Karpas-422 (cell line): ENCODE data around the gene GRIFIN. TPM values are rescaled to one million over a fixed set of nuclear protein-coding genes. Genes with fewer than 3 reads are reported as not detected.

ENCODE experiments used
- DNase-seq: peaks from one replicate; pipeline ENCODE4 v3.0.0-alpha.2; 2015
- H2AFZ ChIP-seq: fragments of 200-600 bp; sonication (generic); 2 replicates; pipeline ENCODE4 v1.6.1; 2014; ENCODE audit warnings: antibody characterized with exemption, low read length, mixed read lengths
- H3K27ac ChIP-seq: fragments of 200-600 bp; sonication (generic); 2 replicates; pipeline ENCODE4 v1.5.1; 2014; ENCODE audit warnings: mild to moderate bottlenecking, low read length, moderate library complexity
- H3K27me3 ChIP-seq: fragments of 200-600 bp; sonication (generic); 2 replicates; pipeline ENCODE4 v1.6.1; 2014; ENCODE audit warnings: low read length, mixed read lengths
- H3K36me3 ChIP-seq: fragments of 200-600 bp; sonication (generic); 2 replicates; pipeline ENCODE4 v1.6.1; 2014; ENCODE audit warnings: low read length, mixed read lengths; ENCODE audit not compliant: insufficient read depth
- H3K4me1 ChIP-seq: fragments of 200-600 bp; sonication (generic); 2 replicates; pipeline ENCODE4 v1.6.1; 2014; ENCODE audit warnings: mild to moderate bottlenecking, low read length, mixed read lengths
- H3K4me2 ChIP-seq: fragments of 200-600 bp; sonication (generic); 2 replicates; pipeline ENCODE4 v1.6.1; 2014; ENCODE audit warnings: low read length, low read depth, mild to moderate bottlenecking; ENCODE audit not compliant: poor library complexity, severe bottlenecking
- H3K4me3 ChIP-seq: fragments of 200-600 bp; sonication (generic); 2 replicates; pipeline ENCODE4 v1.5.1; 2014; ENCODE audit warnings: mild to moderate bottlenecking, antibody characterized with exemption, low read length, mixed read lengths
- H3K79me2 ChIP-seq: fragments of 200-600 bp; sonication (generic); 2 replicates; pipeline ENCODE4 v1.6.1; 2014; ENCODE audit warnings: mild to moderate bottlenecking, low read length, mixed read lengths
- H3K9ac ChIP-seq: fragments of 200-600 bp; sonication (generic); 2 replicates; pipeline ENCODE4 v1.6.0; 2014; ENCODE audit warnings: low read length
- H3K9me2 ChIP-seq: fragments of 200-600 bp; sonication (generic), shearing (Covaris generic); replicated peaks from 2 replicates; pipeline ENCODE4 v1.6.0; 2014; ENCODE audit warnings: mild to moderate bottlenecking, low read length, moderate library complexity; ENCODE audit not compliant: insufficient read depth
- H3K9me3 ChIP-seq: fragments of 300-700, 200-600 bp; sonication (generic); 2 replicates; pipeline ENCODE4 v1.6.1; 2014; ENCODE audit warnings: low read length, mixed read lengths
- H4K20me1 ChIP-seq: fragments of 200-600 bp; sonication (generic); 2 replicates; pipeline ENCODE4 v1.6.1; 2014; ENCODE audit warnings: mild to moderate bottlenecking, antibody characterized with exemption, low read length, low read depth; ENCODE audit not compliant: insufficient read depth
- total RNA-seq: library from RNA; depleted of rRNA; stranded (reverse); fragments of >200 nt; shearing (Covaris generic); gene quantifications from 2 replicates; pipeline ENCODE4 v1.2.3, GENCODE V29; 2014; ENCODE audit warnings: low replicate concordance; rRNA removed

The GRIFIN gene, protein sequence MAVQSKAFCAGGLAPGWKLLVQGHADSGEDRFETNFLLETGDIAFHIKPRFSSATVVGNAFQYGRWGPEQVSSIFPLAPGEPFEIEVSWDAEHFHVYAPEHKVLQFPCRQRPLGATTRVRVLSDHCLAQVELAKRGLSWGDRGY
- not detected in 2 replicates for total RNA-seq

GRCh38 chr7:2476298-2476697, at the start of gene GRIFIN:
TSS of gene GRIFIN (minus strand) at chr7:2476398. CDS start at chr7:2476383, 15 bp downstream.
- H3K9ac ChIP-seq: no peak within 1 kb of the TSS
- no peak within 1 kb of the TSS for H3K27ac ChIP-seq
- H3K9me3 ChIP-seq: no peaks in the 10 kb centered on the region
- H3K4me3 ChIP-seq: no peak within 1 kb of the TSS
- H3K36me3 ChIP-seq: no peaks in the 10 kb centered on the region
- H3K79me2 ChIP-seq: no peaks in the 10 kb centered on the region
- no peaks in the 10 kb centered on the region for H3K4me1 ChIP-seq
- no peaks in the 10 kb centered on the region for H3K27me3 ChIP-seq
- H3K9me2 ChIP-seq: no peaks in the 10 kb centered on the region
- DNase-seq: no peak
- H2AFZ ChIP-seq: no peak within 1 kb of the TSS
- no peaks in the 10 kb centered on the region for H4K20me1 ChIP-seq
- H3K4me2 ChIP-seq: no peak within 1 kb of the TSS

DNA sequence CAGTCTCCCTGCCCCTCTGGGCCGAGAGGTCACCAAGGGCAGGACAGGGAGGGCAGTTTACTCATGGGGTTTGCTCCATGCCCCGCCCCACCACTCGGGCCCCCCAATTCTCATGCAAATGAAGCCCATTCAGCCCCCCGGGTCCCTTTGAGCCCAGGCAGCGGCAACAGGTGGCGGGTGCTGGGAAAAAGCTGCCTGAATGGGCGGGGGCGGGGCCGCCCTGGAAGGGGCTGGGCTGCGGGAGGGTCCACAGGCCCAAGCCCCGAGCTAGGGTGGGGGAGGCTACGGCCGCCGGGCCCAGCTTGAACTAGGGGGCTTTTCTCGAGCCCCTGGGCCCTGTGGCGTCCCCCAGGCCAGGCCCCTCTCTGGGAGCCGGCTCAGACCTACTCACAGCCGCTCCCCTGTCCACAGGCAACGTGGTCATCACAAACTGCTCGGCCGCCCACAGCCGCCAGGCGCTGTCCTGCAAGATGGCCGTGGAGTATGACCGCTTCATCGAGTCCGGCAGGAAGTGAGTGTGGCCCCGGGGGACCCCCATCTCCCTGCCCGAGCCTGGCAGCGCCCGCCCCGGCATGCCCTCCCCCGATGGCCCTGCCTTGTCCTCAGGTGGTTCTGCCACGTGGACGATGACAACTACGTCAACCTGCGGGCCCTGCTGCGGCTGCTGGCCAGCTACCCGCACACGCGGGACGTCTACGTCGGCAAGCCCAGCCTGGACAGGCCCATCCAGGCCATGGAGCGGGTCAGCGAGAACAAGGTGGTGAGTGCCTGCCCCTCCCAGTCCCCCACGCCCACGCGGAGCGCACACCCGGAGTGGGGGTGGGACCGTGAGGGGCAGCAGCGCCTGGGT, 48.8 kb upstream of the GRIFIN start:
- Histone ChIP-seq H3K79me2 (no peaks in the 10 kb centered on the region), H3K9me2 (no peaks in the 10 kb centered on the region), H3K4me3 (no peak overlapping the region), H3K36me3 (no peaks in the 10 kb centered on the region), H3K27me3 (no peaks in the 10 kb centered on the region), H2AFZ (no peak overlapping the region), H3K9ac (no peak overlapping the region), H3K27ac (no peak overlapping the region), H3K4me1 (peaks cover 14% of the 10 kb centered on the region), H4K20me1 (no peaks in the 10 kb centered on the region; the same call in 1 of the 2 replicates), H3K9me3 (no peaks in the 10 kb centered on the region), H3K4me2 (no peak overlapping the region)
- no peak for DNase-seq

- H3K27me3 ChIP-seq: no peaks in the 10 kb centered on the region
- no peak overlapping the region for H2AFZ ChIP-seq
- no peaks in the 10 kb centered on the region for H3K9me3 ChIP-seq
- DNase-seq: no peak
- H3K27ac ChIP-seq: no peak overlapping the region
- H4K20me1 ChIP-seq: no peaks in the 10 kb centered on the region; the same call in 1 of the 2 replicates
- peaks cover 13% of the 10 kb centered on the region for H3K4me1 ChIP-seq
- H3K36me3 ChIP-seq: no peaks in the 10 kb centered on the region
- no peak overlapping the region for H3K9ac ChIP-seq
- H3K4me3 ChIP-seq: no peak overlapping the region
- no peaks in the 10 kb centered on the region for H3K79me2 ChIP-seq
- no peaks in the 10 kb centered on the region for H3K9me2 ChIP-seq
- no peak overlapping the region for H3K4me2 ChIP-seq
These were observed 48.0 kb upstream of the GRIFIN start for GRCh38 chr7:2523941-2524807.

GRCh38 chr7:2523461-2523936, 47.3 kb upstream of the GRIFIN start:
- H4K20me1 ChIP-seq: no peaks in the 10 kb centered on the region; the same call in 1 of the 2 replicates
- no peaks in the 10 kb centered on the region for H3K79me2 ChIP-seq
- no peak overlapping the region for H3K4me3 ChIP-seq
- H3K27ac ChIP-seq: no peak overlapping the region
- no peaks in the 10 kb centered on the region for H3K9me3 ChIP-seq
- H3K4me1 ChIP-seq: peaks cover 16% of the 10 kb centered on the region
- H3K4me2 ChIP-seq: no peak overlapping the region
- no peaks in the 10 kb centered on the region for H3K36me3 ChIP-seq
- no peak for DNase-seq
- no peak overlapping the region for H2AFZ ChIP-seq
- no peaks in the 10 kb centered on the region for H3K9me2 ChIP-seq
- no peak overlapping the region for H3K9ac ChIP-seq
- no peaks in the 10 kb centered on the region for H3K27me3 ChIP-seq

DNA sequence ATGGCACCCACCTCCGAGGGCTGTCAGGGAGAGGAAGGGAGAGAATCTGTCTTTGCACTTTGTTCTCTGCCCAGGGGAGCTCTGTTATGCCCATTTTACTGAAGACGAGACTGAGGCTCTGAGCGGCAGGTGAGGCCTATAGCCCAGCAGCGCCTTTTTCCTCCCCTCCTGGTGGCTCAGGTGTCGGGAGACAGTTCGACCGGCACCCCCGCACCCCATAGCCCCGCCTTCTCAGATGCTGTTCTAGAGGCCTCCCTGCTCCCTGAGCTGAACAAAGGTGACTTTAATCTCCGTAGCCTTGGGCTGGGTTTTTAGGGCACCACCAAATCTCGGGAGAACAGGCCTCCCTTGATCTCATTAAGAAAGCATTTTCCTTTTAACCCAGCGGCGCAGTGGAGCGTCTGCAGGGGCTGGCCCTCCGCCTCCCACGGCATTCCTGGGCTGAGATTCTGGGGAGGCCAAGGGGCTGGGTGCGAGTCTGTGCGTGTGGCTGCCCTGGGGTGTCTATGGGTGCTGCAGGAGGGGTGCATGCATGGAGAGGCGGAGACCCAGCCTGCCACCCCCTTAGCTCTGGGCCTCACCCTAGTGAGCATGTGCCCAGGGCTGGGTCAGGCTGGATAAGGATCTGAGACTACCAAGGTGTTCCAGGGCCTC, 46.7 kb upstream of the GRIFIN start:
- H3K36me3 ChIP-seq: no peaks in the 10 kb centered on the region
- H3K9ac ChIP-seq: no peak overlapping the region
- H3K4me1 ChIP-seq: peaks cover 18% of the 10 kb centered on the region

GRCh38 chr7:2521952-2522591, 45.9 kb upstream of the GRIFIN start:
- no peaks in the 10 kb centered on the region for H3K9me3 ChIP-seq
- no peak overlapping the region for H3K9ac ChIP-seq
- H3K27ac ChIP-seq: no peak overlapping the region
- no peaks in the 10 kb centered on the region for H3K36me3 ChIP-seq
- no peaks in the 10 kb centered on the region for H3K9me2 ChIP-seq
- H3K4me2 ChIP-seq: no peak overlapping the region
- no peaks in the 10 kb centered on the region; the same call in 1 of the 2 replicates for H4K20me1 ChIP-seq
- H3K79me2 ChIP-seq: no peaks in the 10 kb centered on the region
- H2AFZ ChIP-seq: no peak overlapping the region
- H3K27me3 ChIP-seq: no peaks in the 10 kb centered on the region
- H3K4me3 ChIP-seq: no peak overlapping the region
- peaks cover 18% of the 10 kb centered on the region for H3K4me1 ChIP-seq
- no peak for DNase-seq

More for the DNA sequence above, 46.7 kb upstream of the GRIFIN start:
- H3K27me3 ChIP-seq: no peaks in the 10 kb centered on the region
- H3K9me2 ChIP-seq: no peaks in the 10 kb centered on the region
- DNase-seq: no peak
- no peak overlapping the region for H3K4me2 ChIP-seq
- H2AFZ ChIP-seq: no peak overlapping the region
- no peaks in the 10 kb centered on the region for H3K79me2 ChIP-seq
- no peaks in the 10 kb centered on the region for H3K9me3 ChIP-seq
- H3K27ac ChIP-seq: no peak overlapping the region
- H3K4me3 ChIP-seq: no peak overlapping the region
- H4K20me1 ChIP-seq: no peaks in the 10 kb centered on the region; the same call in 1 of the 2 replicates

- Histone ChIP-seq H3K9me2 (no peaks in the 10 kb centered on the region), H3K4me3 (no peak overlapping the region), H3K9me3 (no peaks in the 10 kb centered on the region), H3K27me3 (no peaks in the 10 kb centered on the region), H3K4me2 (no peak overlapping the region), H3K36me3 (no peaks in the 10 kb centered on the region), H3K79me2 (no peaks in the 10 kb centered on the region), H3K9ac (no peak overlapping the region), H3K4me1 (peaks cover 18% of the 10 kb centered on the region), H4K20me1 (no peaks in the 10 kb centered on the region; the same call in 1 of the 2 replicates), H2AFZ (no peak overlapping the region), H3K27ac (no peak overlapping the region)
- DNase-seq: no peak
These were observed 45.1 kb upstream of the GRIFIN start for GRCh38 chr7:2521341-2521745.
